Keratinocyte (primary cell): ENCODE measurements around the gene MAP4K2. TPM values are rescaled to one million over a fixed set of nuclear protein-coding genes. Genes with fewer than 3 reads are reported as not detected.

ENCODE experiments used
- DNase-seq: peaks from one replicate; pipeline ENCODE4 v3.0.0-alpha.2; 2011; ENCODE audit warnings: low read depth, missing footprints, low spot score
- FAIRE-seq: peaks from 2 replicates; lab custom pipeline; 2011; peaks lifted over from hg19 to GRCh38; lab: Jason Lieb, UNC
- H2AFZ ChIP-seq: 2 replicates; pipeline ENCODE4 v1.6.0; 2012; ENCODE audit warnings: low read length, control low read depth, inconsistent platforms; ENCODE audit not compliant: control insufficient read depth
- H3K27ac ChIP-seq: 2 replicates; pipeline ENCODE4 v1.5.1; 2011; ENCODE audit warnings: low read length; ENCODE audit not compliant: control insufficient read depth, insufficient read depth
- H3K27me3 ChIP-seq: 3 replicates; pipeline ENCODE4 v1.6.0; 2011; ENCODE audit warnings: low read length; ENCODE audit not compliant: control insufficient read depth, insufficient read depth; ENCODE audit errors: extremely low read depth
- H3K36me3 ChIP-seq, 2 experiments: 2 replicates in 1 of 2; 3 replicates in 1 of 2; pipeline ENCODE4 v1.5.1; 2011; ENCODE audit warnings: low read length in 2 of 2, mild to moderate bottlenecking in 1 of 2; ENCODE audit not compliant: control insufficient read depth in 2 of 2, insufficient read depth in 2 of 2; ENCODE audit errors: extremely low read depth in 1 of 2
- H3K4me1 ChIP-seq: 3 replicates; pipeline ENCODE4 v1.5.1; 2011; ENCODE audit warnings: low read length; ENCODE audit not compliant: control insufficient read depth, insufficient read depth; ENCODE audit errors: extremely low read depth
- H3K4me2 ChIP-seq: 3 replicates; pipeline ENCODE4 v1.6.0; 2011; ENCODE audit warnings: low read depth, low read length; ENCODE audit not compliant: control insufficient read depth, insufficient read depth; ENCODE audit errors: extremely low read depth
- H3K4me3 ChIP-seq, 3 experiments: fragments of 200-600 bp in 1 of 3; sonication (generic) in 1 of 3; 2 replicates in 2 of 3; 3 replicates in 1 of 3; pipeline ENCODE4 v1.5.1; 2011 to 2016; ENCODE audit warnings: low read length in 3 of 3, mild to moderate bottlenecking in 3 of 3, control low read depth in 2 of 3, inconsistent platforms in 1 of 3, low read depth in 1 of 3, mixed read lengths in 1 of 3, mixed run types in 1 of 3, moderate library complexity in 1 of 3; ENCODE audit not compliant: control insufficient read depth in 2 of 3, insufficient read depth in 2 of 3; ENCODE audit errors: extremely low read depth in 1 of 3
- H3K79me2 ChIP-seq: 2 replicates; pipeline ENCODE4 v1.6.0; 2012; ENCODE audit warnings: low read length; ENCODE audit not compliant: control insufficient read depth, insufficient read depth
- H3K9ac ChIP-seq: 3 replicates; pipeline ENCODE4 v1.6.0; 2011; ENCODE audit warnings: low read length; ENCODE audit not compliant: control insufficient read depth, insufficient read depth; ENCODE audit errors: extremely low read depth
- H3K9me1 ChIP-seq: 3 replicates; pipeline ENCODE4 v1.6.0; 2011; ENCODE audit warnings: low read length; ENCODE audit not compliant: control insufficient read depth, insufficient read depth; ENCODE audit errors: extremely low read depth
- H3K9me3 ChIP-seq: 2 replicates; pipeline ENCODE4 v1.5.1; 2012; ENCODE audit warnings: low read depth, low read length; ENCODE audit not compliant: control insufficient read depth
- H4K20me1 ChIP-seq: 3 replicates; pipeline ENCODE4 v1.6.0; 2011; ENCODE audit warnings: low read length; ENCODE audit not compliant: control insufficient read depth, insufficient read depth; ENCODE audit errors: extremely low read depth
- EZH2 ChIP-seq: IDR thresholded peaks from one replicate; pipeline ENCODE4 v1.6.1; 2012; ENCODE audit warnings: inconsistent platforms, mild to moderate bottlenecking, low read length, moderate library complexity
- dilution Hi-C: fragments of 300-500 bp; cut with MboI; formaldehyde crosslinking; loops from one replicate; pipeline ENCODE4 v1.7.0; 2020; ENCODE audit warnings: low sequenced_read_pairs; ENCODE audit not compliant: extremely low pct_ligation_motif_present
- polyA minus RNA-seq, 3 experiments: library from RNA; depleted of rRNA, polyadenylated mRNA; stranded (reverse); fragments of >200 nt; gene quantifications; 1 replicate in 1 of 3; 2 replicates in 1 of 3; 3 replicates in 1 of 3; pipeline ENCODE4 v1.2.3, GENCODE V29; 2011
- polyA plus RNA-seq, 5 experiments: library from polyadenylated mRNA; depleted of rRNA in 3 of 5; stranded (reverse) in 3 of 5; stranded (forward) in 1 of 5; unstranded in 1 of 5; fragments of >200 nt; gene quantifications; 1 replicate in 1 of 5; 2 replicates in 3 of 5; 3 replicates in 1 of 5; pipeline versions ENCODE4 v1.2.1 to v1.2.3, GENCODE V29; 2011 to 2012; ENCODE audit warnings: missing spikeins in 2 of 5, low read depth in 1 of 5, low replicate concordance in 1 of 5
- TF ChIP-seq, protein P1 (sequence below), 3 experiments: IDR thresholded peaks in 1 of 3; conservative IDR thresholded peaks in 1 of 3; optimal IDR thresholded peaks in 1 of 3; 2 replicates in 2 of 3; 3 replicates in 1 of 3; pipeline versions ENCODE3 to v1.5.1; 2011; ENCODE audit warnings: low read length in 3 of 3, mild to moderate bottlenecking in 3 of 3, moderate library complexity in 2 of 3, control low read depth in 1 of 3, inconsistent platforms in 1 of 3; ENCODE audit not compliant: insufficient read depth in 2 of 3; ENCODE audit errors: extremely low read depth in 1 of 3

MAP4K2 gene
- polyA plus RNA-seq (6.7 to 12.5 TPM (median 10.7 TPM) in 3 replicates), polyA minus RNA-seq (11.5 to 31.8 TPM (median 19.6 TPM) in 3 replicates)
- 5.4 TPM for polyA plus RNA-seq (2011; ENCODE audit: low read depth)
- 6.6 and 14.4 TPM in 2 replicates for polyA plus RNA-seq (2011; cell fraction: cytosol; rRNA removed)
- 13.5 and 16.6 TPM in 2 replicates for polyA plus RNA-seq (2011; cell fraction: nucleus; rRNA removed)
- polyA plus RNA-seq (2012; ENCODE audit: low replicate concordance), result 4.8 and 10.3 TPM in 2 replicates
- polyA minus RNA-seq (2011; cell fraction: cytosol; rRNA and poly(A)+ RNA removed), result 19.4 TPM
- polyA minus RNA-seq (2011; cell fraction: nucleus; rRNA and poly(A)+ RNA removed), result 3.7 and 10.6 TPM in 2 replicates

DNA sequence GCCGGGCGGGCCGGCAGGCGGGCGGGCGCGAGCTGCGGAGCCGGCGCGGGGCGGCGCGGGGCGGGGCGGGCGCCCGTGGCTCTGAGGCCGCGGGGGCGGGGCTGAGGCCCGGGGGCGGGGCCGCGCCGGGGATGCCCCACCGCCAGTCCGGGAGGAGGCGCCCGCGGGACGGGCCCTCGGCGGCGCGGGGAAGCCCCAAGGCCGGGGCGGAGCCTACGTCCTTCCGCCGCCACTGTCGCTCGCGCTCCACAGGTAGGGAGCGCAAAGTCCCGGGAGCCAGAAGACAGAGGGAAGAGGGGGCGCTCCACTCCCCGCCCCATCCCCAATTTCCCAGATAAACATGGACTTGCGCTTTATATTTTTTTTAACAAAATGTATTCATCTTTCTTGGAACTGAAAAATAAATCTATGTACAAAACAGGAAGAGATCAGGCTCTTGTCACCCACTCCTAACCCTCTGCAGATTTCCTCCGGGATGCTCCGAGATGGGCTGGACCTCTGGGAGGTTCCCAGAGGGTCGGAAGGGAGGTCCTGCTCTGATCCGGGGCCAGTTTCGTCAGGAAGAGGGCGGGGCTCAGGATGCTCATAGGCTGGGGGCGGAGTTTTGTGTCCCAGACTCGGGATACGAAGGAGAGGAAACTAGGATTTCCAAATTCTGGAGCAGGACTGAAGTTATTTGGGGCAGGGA is at the start of gene MAP4K2:
MAP4K2 (minus strand) TSS at position 57 of the 688 bp plus-strand sequence. CDS start 65 bp downstream, outside the sequence.
- Histone ChIP-seq H3K4me3 (peak within 1 kb of the TSS; percentile 50 to 97 (median 89)), H4K20me1 (no peaks in the 10 kb centered on the region), H3K9me3 (no peaks in the 10 kb centered on the region), H3K9me1 (no peaks in the 10 kb centered on the region), H3K4me2 (peak within 1 kb of the TSS; percentile 97), H3K79me2 (peaks cover 4% of the 10 kb centered on the region), H3K27me3 (no peaks in the 10 kb centered on the region), H2AFZ (peak within 1 kb of the TSS; percentile 66), H3K9ac (peak within 1 kb of the TSS; percentile 83), H3K4me1 (peaks cover 14% of the 10 kb centered on the region), H3K36me3 (peaks cover 15 to 28% of the 10 kb centered on the region in 2 experiments), H3K27ac (peak within 1 kb of the TSS; percentile 90)
- no peak for TF ChIP-seq EZH2
- TF ChIP-seq, protein P1, sequence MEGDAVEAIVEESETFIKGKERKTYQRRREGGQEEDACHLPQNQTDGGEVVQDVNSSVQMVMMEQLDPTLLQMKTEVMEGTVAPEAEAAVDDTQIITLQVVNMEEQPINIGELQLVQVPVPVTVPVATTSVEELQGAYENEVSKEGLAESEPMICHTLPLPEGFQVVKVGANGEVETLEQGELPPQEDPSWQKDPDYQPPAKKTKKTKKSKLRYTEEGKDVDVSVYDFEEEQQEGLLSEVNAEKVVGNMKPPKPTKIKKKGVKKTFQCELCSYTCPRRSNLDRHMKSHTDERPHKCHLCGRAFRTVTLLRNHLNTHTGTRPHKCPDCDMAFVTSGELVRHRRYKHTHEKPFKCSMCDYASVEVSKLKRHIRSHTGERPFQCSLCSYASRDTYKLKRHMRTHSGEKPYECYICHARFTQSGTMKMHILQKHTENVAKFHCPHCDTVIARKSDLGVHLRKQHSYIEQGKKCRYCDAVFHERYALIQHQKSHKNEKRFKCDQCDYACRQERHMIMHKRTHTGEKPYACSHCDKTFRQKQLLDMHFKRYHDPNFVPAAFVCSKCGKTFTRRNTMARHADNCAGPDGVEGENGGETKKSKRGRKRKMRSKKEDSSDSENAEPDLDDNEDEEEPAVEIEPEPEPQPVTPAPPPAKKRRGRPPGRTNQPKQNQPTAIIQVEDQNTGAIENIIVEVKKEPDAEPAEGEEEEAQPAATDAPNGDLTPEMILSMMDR (optimal IDR thresholded peaks at IDR 0.05 in 1 of 3, IDR thresholded peaks at IDR 0.05 in 1 of 3, conservative IDR thresholded peaks at IDR 0.05 in 1 of 3; ENCODE audit: extremely low read depth in 1 of 3, insufficient read depth in 2 of 3, low read length in 3 of 3), result peak in 2 of 3 experiments; percentile 18 to 51
- dilution Hi-C loops, result no loop called here
- FAIRE-seq, result peak; percentile 74
- DNase-seq, result peak; percentile 15

DNA sequence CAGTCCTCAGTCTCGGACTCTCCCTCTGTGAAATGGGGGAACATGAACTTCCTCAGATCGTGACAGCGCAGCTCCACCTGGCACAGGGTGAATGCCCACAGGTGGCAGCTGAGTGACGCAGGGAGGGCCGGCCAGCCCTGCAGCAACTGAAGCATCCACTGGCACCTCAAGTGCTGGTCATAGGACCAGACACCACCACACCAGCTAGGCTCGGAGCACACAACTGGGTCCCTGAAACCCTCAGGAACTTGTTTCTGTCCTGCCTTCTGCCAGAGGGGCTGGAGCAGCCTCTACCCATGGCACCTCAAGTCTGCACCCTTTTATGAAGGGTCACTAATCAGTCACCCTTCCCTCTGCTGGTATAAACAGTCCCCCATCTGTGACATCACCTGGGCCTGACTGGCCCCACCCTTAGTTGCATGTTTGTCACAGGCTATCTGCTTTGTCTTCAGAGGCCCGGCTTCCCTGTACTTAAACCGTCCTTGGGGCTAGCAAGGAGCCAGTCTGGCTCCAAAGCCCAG is 48.9 kb upstream of the MAP4K2 start:
- no peaks in the 10 kb centered on the region for H3K9me1 ChIP-seq
- H4K20me1 ChIP-seq, result no peaks in the 10 kb centered on the region
- H2AFZ ChIP-seq, result no peak overlapping the region
- TF ChIP-seq, protein P1 (optimal IDR thresholded peaks at IDR 0.05 in 1 of 3, IDR thresholded peaks at IDR 0.05 in 1 of 3, conservative IDR thresholded peaks at IDR 0.05 in 1 of 3; ENCODE audit: extremely low read depth in 1 of 3, insufficient read depth in 2 of 3, low read length in 3 of 3), result no peak
- no peak for TF ChIP-seq EZH2
- H3K9me3 ChIP-seq, result no peaks in the 10 kb centered on the region
- FAIRE-seq (no peak), DNase-seq (no peak)
- H3K79me2 ChIP-seq, result peaks cover 19% of the 10 kb centered on the region
- H3K36me3 ChIP-seq, result peaks cover 9 to 49% of the 10 kb centered on the region in 2 experiments
- H3K4me3 ChIP-seq, result no peak overlapping the region
- H3K4me2 ChIP-seq, result no peak overlapping the region
- H3K9ac ChIP-seq, result no peak overlapping the region
- peaks cover 66% of the 10 kb centered on the region for H3K4me1 ChIP-seq
- no peak overlapping the region for H3K27ac ChIP-seq
- no peaks in the 10 kb centered on the region for H3K27me3 ChIP-seq
- dilution Hi-C loops, result no loop called here
